Ishikawa (cell line): ENCODE data around the gene TMEM44.

Experiments used
- CEBPB ChIP-seq: IDR thresholded peaks from 2 replicates; pipeline ENCODE4 v1.6.1; 2012
- CREB1 ChIP-seq: IDR thresholded peaks from 2 replicates; pipeline ENCODE4 v1.6.1; 2012; ENCODE audit warnings: low read depth
- EGR1 ChIP-seq: IDR thresholded peaks from 2 replicates; pipeline ENCODE4 v1.6.1; 2012
- EP300 ChIP-seq: IDR thresholded peaks from 2 replicates; pipeline ENCODE4 v1.6.1; 2012; ENCODE audit warnings: borderline replicate concordance
- FOXM1 ChIP-seq: IDR thresholded peaks from 2 replicates; pipeline ENCODE4 v1.6.1; 2012; ENCODE audit warnings: low read depth, borderline replicate concordance
- MAX ChIP-seq: IDR thresholded peaks from 2 replicates; pipeline ENCODE4 v1.6.1; 2012
- NFIC ChIP-seq: IDR thresholded peaks from 2 replicates; pipeline ENCODE4 v1.6.1; 2012
- RAD21 ChIP-seq: IDR thresholded peaks from 2 replicates; pipeline ENCODE4 v1.6.1; 2012; ENCODE audit warnings: low read depth
- TAF1 ChIP-seq: IDR thresholded peaks from 2 replicates; pipeline ENCODE4 v1.6.1; 2012; ENCODE audit warnings: low read depth, mild to moderate bottlenecking
- TCF12 ChIP-seq: IDR thresholded peaks from 2 replicates; pipeline ENCODE4 v1.6.1; 2012; ENCODE audit warnings: low read depth
- TEAD4 ChIP-seq: IDR thresholded peaks from 2 replicates; pipeline ENCODE4 v1.6.1; 2012
- YY1 ChIP-seq: IDR thresholded peaks from 2 replicates; pipeline ENCODE4 v1.6.1; 2012; ENCODE audit warnings: low read depth
- ZBTB7A ChIP-seq: IDR thresholded peaks from 2 replicates; pipeline ENCODE4 v1.6.1; 2012; ENCODE audit warnings: low read depth
- TF ChIP-seq, protein P1 (sequence below): IDR thresholded peaks from 2 replicates; pipeline ENCODE4 v1.6.1; 2012; ENCODE audit warnings: low read depth, mild to moderate bottlenecking
- TF ChIP-seq, protein P2 (sequence below): IDR thresholded peaks from 2 replicates; pipeline ENCODE4 v1.6.1; 2012

Gene TMEM44

GRCh38 chr3:194588236-194588635, 45.0 kb downstream of the TMEM44 start:
- no peak for TF ChIP-seq CEBPB
- no peak for TF ChIP-seq EP300
- TF ChIP-seq YY1 = no peak
- no peak for TF ChIP-seq EGR1
- TF ChIP-seq NFIC = no peak
- no peak for TF ChIP-seq RAD21
- TF ChIP-seq, protein P1, sequence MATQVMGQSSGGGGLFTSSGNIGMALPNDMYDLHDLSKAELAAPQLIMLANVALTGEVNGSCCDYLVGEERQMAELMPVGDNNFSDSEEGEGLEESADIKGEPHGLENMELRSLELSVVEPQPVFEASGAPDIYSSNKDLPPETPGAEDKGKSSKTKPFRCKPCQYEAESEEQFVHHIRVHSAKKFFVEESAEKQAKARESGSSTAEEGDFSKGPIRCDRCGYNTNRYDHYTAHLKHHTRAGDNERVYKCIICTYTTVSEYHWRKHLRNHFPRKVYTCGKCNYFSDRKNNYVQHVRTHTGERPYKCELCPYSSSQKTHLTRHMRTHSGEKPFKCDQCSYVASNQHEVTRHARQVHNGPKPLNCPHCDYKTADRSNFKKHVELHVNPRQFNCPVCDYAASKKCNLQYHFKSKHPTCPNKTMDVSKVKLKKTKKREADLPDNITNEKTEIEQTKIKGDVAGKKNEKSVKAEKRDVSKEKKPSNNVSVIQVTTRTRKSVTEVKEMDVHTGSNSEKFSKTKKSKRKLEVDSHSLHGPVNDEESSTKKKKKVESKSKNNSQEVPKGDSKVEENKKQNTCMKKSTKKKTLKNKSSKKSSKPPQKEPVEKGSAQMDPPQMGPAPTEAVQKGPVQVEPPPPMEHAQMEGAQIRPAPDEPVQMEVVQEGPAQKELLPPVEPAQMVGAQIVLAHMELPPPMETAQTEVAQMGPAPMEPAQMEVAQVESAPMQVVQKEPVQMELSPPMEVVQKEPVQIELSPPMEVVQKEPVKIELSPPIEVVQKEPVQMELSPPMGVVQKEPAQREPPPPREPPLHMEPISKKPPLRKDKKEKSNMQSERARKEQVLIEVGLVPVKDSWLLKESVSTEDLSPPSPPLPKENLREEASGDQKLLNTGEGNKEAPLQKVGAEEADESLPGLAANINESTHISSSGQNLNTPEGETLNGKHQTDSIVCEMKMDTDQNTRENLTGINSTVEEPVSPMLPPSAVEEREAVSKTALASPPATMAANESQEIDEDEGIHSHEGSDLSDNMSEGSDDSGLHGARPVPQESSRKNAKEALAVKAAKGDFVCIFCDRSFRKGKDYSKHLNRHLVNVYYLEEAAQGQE = no peak
- TF ChIP-seq CREB1 = no peak
- TF ChIP-seq MAX = no peak
- no peak for TF ChIP-seq FOXM1
- TF ChIP-seq TEAD4 = no peak

DNA sequence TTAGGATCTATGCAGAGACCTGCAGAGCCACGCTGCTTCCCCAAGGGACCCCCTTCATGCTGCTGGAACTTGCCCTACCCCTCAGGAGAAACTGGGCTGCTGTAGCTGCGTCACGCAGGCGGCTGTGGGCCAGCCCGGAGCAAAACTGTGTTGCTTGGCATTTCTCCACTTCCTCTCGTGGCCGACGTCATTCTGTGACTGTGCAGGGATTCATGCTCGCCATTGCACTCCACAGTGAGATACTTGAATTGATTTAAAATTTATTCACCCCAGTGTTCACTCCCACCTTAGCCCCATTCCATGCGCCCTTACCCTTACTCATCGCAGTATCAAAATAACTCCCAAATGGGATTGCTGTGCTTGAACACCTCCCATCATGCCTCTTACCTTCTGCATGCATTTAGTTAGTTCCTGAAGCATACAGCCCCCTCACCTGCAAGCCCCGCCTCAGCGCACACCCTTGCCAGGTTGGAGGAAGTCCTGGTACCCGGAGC, 45.7 kb downstream of the TMEM44 start:
- TF ChIP-seq MAX (no peak), RAD21 (no peak), FOXM1 (no peak), NFIC (no peak), TCF12 (no peak), TEAD4 (no peak), CREB1 (no peak), TAF1 (no peak)
- TF ChIP-seq, protein P1 = no peak

DNA sequence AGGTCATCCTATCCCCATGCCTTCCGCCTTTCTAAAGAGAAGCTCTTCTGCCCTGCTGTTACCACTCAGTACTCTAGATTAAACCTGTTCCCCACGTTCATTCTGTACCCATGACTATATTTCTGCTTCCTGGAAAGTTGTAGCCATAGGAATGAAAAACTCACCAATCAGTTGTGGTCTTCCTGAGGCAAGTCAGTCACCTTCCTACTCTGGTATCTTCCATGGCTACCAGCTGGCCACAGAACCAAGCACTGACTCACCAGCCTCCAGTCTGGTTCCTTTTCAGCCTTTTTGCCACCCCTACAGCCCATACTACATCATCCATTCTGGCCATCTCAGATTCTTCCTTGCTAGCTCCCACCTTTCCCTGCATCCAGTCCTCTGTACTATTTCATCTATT, 46.4 kb downstream of the TMEM44 start:
- TF ChIP-seq, protein P1 = no peak
- TF ChIP-seq MAX (no peak), CEBPB (no peak), NFIC (no peak), TAF1 (no peak), ZBTB7A (no peak), EP300 (no peak), TEAD4 (no peak), RAD21 (no peak), YY1 (no peak), TCF12 (no peak)
- TF ChIP-seq, protein P2, sequence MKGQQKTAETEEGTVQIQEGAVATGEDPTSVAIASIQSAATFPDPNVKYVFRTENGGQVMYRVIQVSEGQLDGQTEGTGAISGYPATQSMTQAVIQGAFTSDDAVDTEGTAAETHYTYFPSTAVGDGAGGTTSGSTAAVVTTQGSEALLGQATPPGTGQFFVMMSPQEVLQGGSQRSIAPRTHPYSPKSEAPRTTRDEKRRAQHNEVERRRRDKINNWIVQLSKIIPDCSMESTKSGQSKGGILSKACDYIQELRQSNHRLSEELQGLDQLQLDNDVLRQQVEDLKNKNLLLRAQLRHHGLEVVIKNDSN = no peak

DNA sequence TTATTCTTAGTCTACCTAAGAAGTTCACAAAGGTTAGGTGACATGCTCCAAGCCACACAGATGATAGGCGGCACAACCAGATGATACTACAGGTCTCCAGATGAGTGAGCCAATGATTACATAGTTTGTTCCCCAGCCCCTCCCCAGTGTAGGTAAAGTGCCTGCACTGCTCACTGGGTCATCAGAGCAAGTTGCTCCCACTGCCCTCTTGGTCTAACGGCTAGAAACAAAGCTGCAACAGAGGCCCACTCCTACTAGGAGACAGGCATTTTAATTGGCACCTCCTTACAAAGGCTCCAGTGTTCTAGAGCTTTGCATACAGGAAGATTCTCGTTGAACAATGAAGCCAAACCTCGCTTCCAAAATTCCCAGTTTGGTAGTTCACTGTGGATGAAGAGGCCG, 47.3 kb downstream of the TMEM44 start:
- TF ChIP-seq MAX (no peak), EP300 (no peak), TCF12 (no peak), ZBTB7A (no peak), EGR1 (no peak), RAD21 (no peak), NFIC (no peak), CREB1 (no peak), FOXM1 (no peak), YY1 (no peak), CEBPB (no peak)
- TF ChIP-seq, protein P1 = no peak
- TF ChIP-seq, protein P2 = no peak
